NB4 (cell line): Measurements from ENCODE around the gene ZNF480.

ENCODE experiments used
- POLR2A ChIP-seq: IDR thresholded peaks from 2 replicates; pipeline ENCODE4 v1.6.1; 2011; ENCODE audit warnings: mild to moderate bottlenecking; ENCODE audit not compliant: insufficient read length; ENCODE audit errors: extremely low read depth
- TF ChIP-seq, protein P1 (sequence below): IDR thresholded peaks from one replicate; pipeline ENCODE4 v1.5.1; 2012; ENCODE audit warnings: low read depth, low read length
- TF ChIP-seq, protein P2 (sequence below): IDR thresholded peaks from 2 replicates; pipeline ENCODE4 v1.6.1; 2011; ENCODE audit warnings: low read depth, low read length

DNA sequence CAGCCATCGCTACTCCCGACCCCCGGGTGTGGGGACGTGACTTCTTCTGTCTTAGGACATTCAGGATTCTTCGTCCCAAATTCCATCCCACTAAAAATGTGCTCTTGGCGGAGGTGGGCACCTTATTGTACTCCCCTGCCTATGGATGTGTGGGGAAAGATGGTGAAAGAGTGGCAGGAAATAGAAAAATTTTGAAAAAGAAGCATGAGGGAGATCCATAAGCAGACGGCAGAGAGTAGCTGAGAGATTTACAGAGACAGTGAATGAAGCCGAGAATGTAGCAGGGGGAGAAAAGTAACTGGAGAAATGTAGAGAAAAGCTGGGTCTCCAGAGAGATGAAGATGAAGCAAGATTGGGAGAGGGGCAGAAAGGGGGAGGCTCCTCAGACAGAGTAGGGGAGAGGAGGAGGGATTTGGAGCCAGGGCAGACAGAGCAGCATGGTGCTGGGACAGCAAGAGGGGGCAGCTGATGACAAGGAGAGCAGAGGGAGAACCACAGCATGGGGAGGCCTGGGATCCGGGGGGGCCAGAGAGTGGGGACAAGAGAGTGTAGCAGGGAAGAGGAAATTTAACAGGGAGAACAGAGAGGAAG is 39.9 kb downstream of the ZNF480 start:
- TF ChIP-seq, protein P1, sequence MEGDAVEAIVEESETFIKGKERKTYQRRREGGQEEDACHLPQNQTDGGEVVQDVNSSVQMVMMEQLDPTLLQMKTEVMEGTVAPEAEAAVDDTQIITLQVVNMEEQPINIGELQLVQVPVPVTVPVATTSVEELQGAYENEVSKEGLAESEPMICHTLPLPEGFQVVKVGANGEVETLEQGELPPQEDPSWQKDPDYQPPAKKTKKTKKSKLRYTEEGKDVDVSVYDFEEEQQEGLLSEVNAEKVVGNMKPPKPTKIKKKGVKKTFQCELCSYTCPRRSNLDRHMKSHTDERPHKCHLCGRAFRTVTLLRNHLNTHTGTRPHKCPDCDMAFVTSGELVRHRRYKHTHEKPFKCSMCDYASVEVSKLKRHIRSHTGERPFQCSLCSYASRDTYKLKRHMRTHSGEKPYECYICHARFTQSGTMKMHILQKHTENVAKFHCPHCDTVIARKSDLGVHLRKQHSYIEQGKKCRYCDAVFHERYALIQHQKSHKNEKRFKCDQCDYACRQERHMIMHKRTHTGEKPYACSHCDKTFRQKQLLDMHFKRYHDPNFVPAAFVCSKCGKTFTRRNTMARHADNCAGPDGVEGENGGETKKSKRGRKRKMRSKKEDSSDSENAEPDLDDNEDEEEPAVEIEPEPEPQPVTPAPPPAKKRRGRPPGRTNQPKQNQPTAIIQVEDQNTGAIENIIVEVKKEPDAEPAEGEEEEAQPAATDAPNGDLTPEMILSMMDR: no peak
- TF ChIP-seq POLR2A: no peak
- TF ChIP-seq, protein P2, sequence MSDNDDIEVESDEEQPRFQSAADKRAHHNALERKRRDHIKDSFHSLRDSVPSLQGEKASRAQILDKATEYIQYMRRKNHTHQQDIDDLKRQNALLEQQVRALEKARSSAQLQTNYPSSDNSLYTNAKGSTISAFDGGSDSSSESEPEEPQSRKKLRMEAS: no peak
